ENCODE measurements around the gene QPCT. TPM values are rescaled to one million over a fixed set of nuclear protein-coding genes. Genes with fewer than 3 reads are reported as not detected.
A peak's percentile ranks its signal among the peaks of the same experiment; 100 is the strongest.

The QPCT gene
- total RNA-seq, 1 donor from 2014 or later, result 6.9 TPM

GRCh38 chr2:37324536-37324785 is 20.0 kb upstream of the QPCT start:
- Histone ChIP-seq H3K27ac (peak overlapping the region; percentile 97), H3K36me3 (no peaks in the 10 kb centered on the region), H3K27me3 (no peaks in the 10 kb centered on the region), H3K4me1 (peaks cover 43% of the 10 kb centered on the region), H3K4me3 (peak overlapping the region; percentile 77 to 87), H3K9me3 (no peaks in the 10 kb centered on the region)
- TF ChIP-seq POLR2AphosphoS5 (IDR thresholded peaks at IDR 0.05; ENCODE audit: insufficient read depth in 1 of 2, low read depth in 1 of 2) (peak in 1 of 2 donors; percentile 75), CTCF (IDR thresholded peaks at IDR 0.05) (peak in 1 of 3 experiments; percentile 8), POLR2A (IDR thresholded peaks at IDR 0.05) (peak in 1 of 2 donors; percentile 60)
- DNase-seq (ENCODE audit: extremely low spot score in 2 of 2), result no peak
- intact Hi-C loops (cut with DNase I), result no loop called here

GRCh38 chr2:37324786-37325624 is 19.4 kb upstream of the QPCT start, which contains the start of gene PRKD3:
PRKD3 (minus strand) TSS chr2:37324833; CDS start chr2:37316524, 8,309 bp downstream.
- Histone ChIP-seq H3K27me3 (no peaks in the 10 kb centered on the region), H3K4me1 (peaks cover 43% of the 10 kb centered on the region), H3K36me3 (no peaks in the 10 kb centered on the region), H3K27ac (peak within 1 kb of the TSS; percentile 97), H3K9me3 (no peaks in the 10 kb centered on the region), H3K4me3 (peak within 1 kb of the TSS; percentile 77 to 87)
- DNase-seq (ENCODE audit: extremely low spot score in 2 of 2), result no peak
- intact Hi-C loops (cut with DNase I), result no loop called here
- TF ChIP-seq POLR2A (IDR thresholded peaks at IDR 0.05) (peak in 1 of 2 donors; percentile 13), CTCF (IDR thresholded peaks at IDR 0.05) (peak in 2 of 3 experiments; percentile 6 to 10), POLR2AphosphoS5 (IDR thresholded peaks at IDR 0.05; ENCODE audit: insufficient read depth in 1 of 2, low read depth in 1 of 2) (peak in 1 of 2 donors; percentile 75)

- H3K36me3 ChIP-seq, result no peaks in the 10 kb centered on the region
- H3K4me3 ChIP-seq, result peak overlapping the region; percentile 77 to 87
- H3K27ac ChIP-seq, result peak overlapping the region; percentile 97
- H3K4me1 ChIP-seq, result peaks cover 37% of the 10 kb centered on the region
- TF ChIP-seq POLR2A (IDR thresholded peaks at IDR 0.05), result no peak
- TF ChIP-seq CTCF (IDR thresholded peaks at IDR 0.05), result no peak
- no peak for TF ChIP-seq POLR2AphosphoS5 (IDR thresholded peaks at IDR 0.05; ENCODE audit: insufficient read depth in 1 of 2, low read depth in 1 of 2)
- H3K27me3 ChIP-seq, result no peaks in the 10 kb centered on the region
- DNase-seq (ENCODE audit: extremely low spot score in 2 of 2), result no peak
- no peaks in the 10 kb centered on the region for H3K9me3 ChIP-seq
- intact Hi-C loops (cut with DNase I), result no loop called here
Measured at GRCh38 chr2:37325625-37326071, 18.8 kb upstream of the QPCT start.

GRCh38 chr2:37326285-37326684 is 18.1 kb upstream of the QPCT start:
- Histone ChIP-seq H3K9me3 (no peaks in the 10 kb centered on the region), H3K27me3 (no peaks in the 10 kb centered on the region), H3K4me3 (peak overlapping the region in 1 of 2 donors; percentile 87), H3K27ac (peak overlapping the region; percentile 97), H3K36me3 (no peaks in the 10 kb centered on the region), H3K4me1 (peaks cover 33% of the 10 kb centered on the region)
- intact Hi-C loops (cut with DNase I), result no loop called here
- TF ChIP-seq POLR2AphosphoS5 (IDR thresholded peaks at IDR 0.05; ENCODE audit: insufficient read depth in 1 of 2, low read depth in 1 of 2) (peak in 1 of 2 donors; percentile 87), POLR2A (IDR thresholded peaks at IDR 0.05) (no peak)
- DNase-seq (ENCODE audit: extremely low spot score in 2 of 2), result no peak

GRCh38 chr2:37326866-37327634 is 17.4 kb upstream of the QPCT start:
- no peaks in the 10 kb centered on the region for H3K36me3 ChIP-seq
- intact Hi-C loops (cut with DNase I), result no loop called here
- no peaks in the 10 kb centered on the region for H3K27me3 ChIP-seq
- no peaks in the 10 kb centered on the region for H3K9me3 ChIP-seq
- TF ChIP-seq CTCF (IDR thresholded peaks at IDR 0.05) (no peak), POLR2AphosphoS5 (IDR thresholded peaks at IDR 0.05; ENCODE audit: insufficient read depth in 1 of 2, low read depth in 1 of 2) (no peak), POLR2A (IDR thresholded peaks at IDR 0.05) (no peak)
- peaks cover 25% of the 10 kb centered on the region for H3K4me1 ChIP-seq
- DNase-seq (ENCODE audit: extremely low spot score in 2 of 2), result no peak
- peak overlapping the region in 1 of 2 donors; percentile 87 for H3K4me3 ChIP-seq
- H3K27ac ChIP-seq, result peak overlapping the region; percentile 97
